ENCODE data around the gene ADAMTS6.

- no peak for TF ChIP-seq POLR2A (IDR thresholded peaks at IDR 0.05; ENCODE audit: low read depth, low read length)
- TF ChIP-seq TAF1 (IDR thresholded peaks at IDR 0.05; ENCODE audit: borderline replicate concordance, low read depth, low read length), result no peak
These were observed 217.3 kb downstream of the ADAMTS6 start for GRCh38 chr5:65264420-65264819.

All from GM12892 (cell line).